ENCODE data around the gene HSPA9. TPM values are rescaled to one million over a fixed set of nuclear protein-coding genes. Genes with fewer than 3 reads are reported as not detected.

Gene HSPA9
- total RNA-seq: 100 to 1,000 TPM; 220 to 398 TPM

DNA sequence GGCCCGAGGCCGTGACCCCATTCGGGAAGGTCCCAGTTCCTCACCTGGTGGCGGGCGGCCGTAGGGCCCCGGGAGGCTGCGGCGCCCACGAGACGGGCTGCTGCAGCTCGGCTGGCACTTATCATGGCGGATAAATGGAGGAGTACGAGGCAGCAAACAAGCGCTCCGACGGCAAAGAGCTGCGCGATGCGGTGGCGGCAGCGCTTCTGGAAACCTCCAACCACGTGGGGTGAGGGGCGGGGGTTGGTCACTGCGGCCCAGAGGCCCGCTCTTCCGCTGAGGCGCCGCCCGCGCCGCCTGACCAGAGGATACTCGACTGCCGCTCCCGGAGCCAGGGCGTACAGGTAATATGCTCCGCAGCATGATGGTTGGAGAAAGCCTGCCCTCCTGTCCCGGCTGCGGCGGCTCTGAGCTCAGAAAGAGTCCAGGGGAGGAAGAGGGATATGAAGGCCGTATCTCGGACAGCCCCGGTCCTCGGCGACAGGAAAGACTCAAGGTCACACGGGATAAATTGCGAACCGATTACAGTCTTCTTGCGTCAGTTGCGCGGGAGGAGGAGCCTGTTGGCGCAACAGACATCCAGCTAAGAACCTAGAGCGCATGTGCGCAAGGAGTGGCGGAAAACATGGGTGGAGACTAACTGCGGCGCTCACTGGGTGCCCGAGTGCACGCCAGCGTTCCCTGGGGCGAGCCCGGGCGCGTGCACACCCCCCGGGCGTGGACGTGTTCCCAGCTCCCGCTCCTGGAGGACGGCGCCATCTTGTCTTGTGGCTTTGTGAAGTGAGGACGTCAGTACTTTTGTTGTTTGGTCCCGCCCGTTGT, at the start of gene HSPA9:
Gene HSPA9, minus strand, starts transcription at position 208 of the 822 bp plus-strand sequence. Its CDS starts 83 bp downstream, at position 125.
- H3K27me3 Mint-ChIP-seq: no peaks in the 10 kb centered on the region
- peak; percentile 89 for ATAC-seq (replicated peaks)
- H3K4me1 Mint-ChIP-seq: peaks cover 16% of the 10 kb centered on the region
- H3K9me3 Mint-ChIP-seq: peaks cover 4% of the 10 kb centered on the region
- H3K4me3 Mint-ChIP-seq: peak within 1 kb of the TSS; percentile 99
- H3K36me3 Mint-ChIP-seq (ENCODE audit: low read depth): peaks cover 54% of the 10 kb centered on the region
- peak within 1 kb of the TSS; percentile 100 for H3K27ac Mint-ChIP-seq

DNA sequence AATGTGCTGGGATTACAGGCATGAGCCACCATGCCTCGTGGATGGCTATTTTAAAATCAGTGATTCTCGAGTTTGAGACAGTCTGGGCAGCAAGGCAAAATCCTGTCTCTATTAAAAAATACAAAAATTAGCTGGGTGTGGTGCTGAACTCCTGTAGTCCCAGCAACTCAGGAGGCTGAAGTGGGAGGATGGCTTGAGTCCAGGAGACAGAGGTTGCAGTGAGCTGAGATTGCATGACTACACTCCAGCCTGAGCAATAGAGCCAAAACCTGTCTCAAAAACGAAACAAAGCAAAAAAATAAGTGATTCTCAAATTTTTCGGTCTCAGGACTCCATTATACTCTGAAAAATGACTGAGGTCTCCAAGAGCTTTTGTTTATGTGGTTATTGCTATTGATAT, 47.9 kb upstream of the HSPA9 start:
- H3K4me3 Mint-ChIP-seq: no peak overlapping the region
- no peaks in the 10 kb centered on the region for H3K36me3 Mint-ChIP-seq (ENCODE audit: low read depth)
- ATAC-seq (replicated peaks): no peak
- no peak overlapping the region for H3K27ac Mint-ChIP-seq
- H3K27me3 Mint-ChIP-seq: peaks cover 28% of the 10 kb centered on the region
- H3K9me3 Mint-ChIP-seq: no peaks in the 10 kb centered on the region
- no peaks in the 10 kb centered on the region for H3K4me1 Mint-ChIP-seq

DNA sequence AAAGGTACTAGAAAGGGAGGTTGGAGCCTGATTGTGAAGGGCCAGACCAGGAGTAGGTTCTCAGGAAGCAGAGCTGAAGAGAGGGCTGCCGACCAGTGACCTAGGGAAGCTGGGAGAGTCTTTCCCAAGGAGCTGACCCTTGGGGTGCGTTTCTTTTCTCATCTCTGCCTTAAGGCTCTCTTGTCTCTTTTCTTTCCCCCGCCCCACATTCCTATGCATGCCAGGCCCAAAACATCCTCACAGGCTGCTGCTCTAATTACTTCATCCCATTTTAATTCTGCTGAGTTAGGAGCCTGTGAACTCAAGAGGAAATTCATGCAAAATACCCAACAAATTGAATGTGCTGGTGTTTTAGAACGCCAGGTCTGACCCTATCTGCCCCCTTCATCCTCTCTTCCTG, 46.9 kb upstream of the HSPA9 start:
- no peak for ATAC-seq (replicated peaks)
- Mint-ChIP-seq H3K36me3 (ENCODE audit: low read depth) (no peaks in the 10 kb centered on the region), H3K27ac (no peak overlapping the region), H3K4me1 (no peaks in the 10 kb centered on the region), H3K9me3 (no peaks in the 10 kb centered on the region), H3K27me3 (peaks cover 26% of the 10 kb centered on the region), H3K4me3 (no peak overlapping the region)

DNA sequence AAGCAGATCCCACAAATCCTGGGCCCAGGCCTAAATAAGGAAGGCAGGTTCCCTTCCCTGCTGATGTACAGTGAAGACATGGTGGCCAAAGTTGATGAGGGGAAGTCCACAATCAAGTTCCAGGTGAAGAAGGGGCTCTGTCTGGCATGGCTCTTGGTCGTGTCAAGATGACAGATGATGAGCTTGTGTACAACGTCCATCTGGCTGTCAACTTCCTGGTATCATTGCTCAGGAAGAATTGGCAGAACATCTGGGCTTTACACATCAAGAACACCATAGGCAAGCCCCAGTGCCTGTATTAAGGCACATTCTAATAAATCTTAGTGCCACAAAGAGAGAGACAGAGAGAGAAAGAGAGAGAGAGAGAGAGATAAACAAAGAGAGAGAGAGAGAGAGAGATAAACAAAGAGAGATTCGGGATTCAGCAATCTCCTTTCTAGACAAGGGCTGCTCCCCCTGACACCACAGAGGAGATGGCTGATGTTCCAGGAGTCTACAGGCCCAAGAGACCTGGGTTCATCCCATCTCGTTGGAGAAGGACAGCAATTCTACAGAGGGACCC, 45.5 kb upstream of the HSPA9 start:
- Mint-ChIP-seq H3K36me3 (ENCODE audit: low read depth) (no peaks in the 10 kb centered on the region), H3K27ac (no peak overlapping the region), H3K27me3 (peaks cover 24% of the 10 kb centered on the region), H3K4me1 (no peaks in the 10 kb centered on the region), H3K4me3 (no peak overlapping the region), H3K9me3 (no peaks in the 10 kb centered on the region)
- no peak for ATAC-seq (replicated peaks)

DNA sequence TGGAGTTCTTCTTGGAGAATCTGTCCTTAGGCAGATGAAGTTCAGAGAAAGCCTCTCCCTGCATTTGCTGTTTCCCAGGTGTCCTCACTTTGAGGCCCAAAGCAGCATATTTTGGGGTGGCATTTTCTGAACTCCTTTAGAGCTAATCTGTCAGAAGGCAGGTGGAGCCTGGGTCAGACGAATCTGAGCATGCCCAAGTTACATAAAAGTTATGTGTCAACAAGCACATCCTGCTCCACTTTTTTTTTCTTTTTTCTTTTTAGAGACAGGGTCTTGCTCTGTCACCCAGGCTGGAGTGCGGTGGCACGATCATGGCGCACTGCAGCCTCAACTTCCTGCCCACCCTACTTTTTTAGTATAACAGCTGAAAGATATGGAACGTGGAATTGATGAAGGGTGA, 41.3 kb upstream of the HSPA9 start:
- H3K9me3 Mint-ChIP-seq: no peaks in the 10 kb centered on the region
- ATAC-seq (replicated peaks): no peak
- peaks cover 32% of the 10 kb centered on the region for H3K27me3 Mint-ChIP-seq
- no peak overlapping the region for H3K4me3 Mint-ChIP-seq
- H3K27ac Mint-ChIP-seq: no peak overlapping the region
- H3K36me3 Mint-ChIP-seq (ENCODE audit: low read depth): no peaks in the 10 kb centered on the region
- H3K4me1 Mint-ChIP-seq: peaks cover 3% of the 10 kb centered on the region

DNA sequence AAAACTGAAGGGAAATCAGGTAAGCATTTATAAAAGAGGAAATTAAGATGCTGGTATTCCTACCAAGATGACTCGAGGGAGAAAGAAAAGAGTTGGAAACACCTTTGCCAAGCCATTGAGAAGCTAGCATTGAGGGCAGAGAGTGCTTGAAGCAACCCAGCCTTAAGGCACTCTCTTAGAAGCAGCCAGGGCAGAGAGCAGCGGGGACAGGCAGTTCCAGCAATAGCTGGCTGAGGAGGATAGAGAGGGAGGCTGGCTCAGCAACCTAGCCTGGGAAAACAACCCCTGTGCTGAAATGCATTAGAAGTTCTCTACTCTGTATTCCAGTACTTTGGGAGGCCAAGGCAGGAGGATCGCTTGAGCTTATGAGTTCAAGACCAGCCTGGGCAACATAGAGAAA, 40.3 kb upstream of the HSPA9 start:
- peaks cover 6% of the 10 kb centered on the region for H3K4me1 Mint-ChIP-seq
- no peak overlapping the region for H3K27ac Mint-ChIP-seq
- H3K9me3 Mint-ChIP-seq: no peaks in the 10 kb centered on the region
- H3K27me3 Mint-ChIP-seq: peaks cover 32% of the 10 kb centered on the region
- H3K36me3 Mint-ChIP-seq (ENCODE audit: low read depth): no peaks in the 10 kb centered on the region
- ATAC-seq (replicated peaks): no peak
- H3K4me3 Mint-ChIP-seq: no peak overlapping the region

DNA sequence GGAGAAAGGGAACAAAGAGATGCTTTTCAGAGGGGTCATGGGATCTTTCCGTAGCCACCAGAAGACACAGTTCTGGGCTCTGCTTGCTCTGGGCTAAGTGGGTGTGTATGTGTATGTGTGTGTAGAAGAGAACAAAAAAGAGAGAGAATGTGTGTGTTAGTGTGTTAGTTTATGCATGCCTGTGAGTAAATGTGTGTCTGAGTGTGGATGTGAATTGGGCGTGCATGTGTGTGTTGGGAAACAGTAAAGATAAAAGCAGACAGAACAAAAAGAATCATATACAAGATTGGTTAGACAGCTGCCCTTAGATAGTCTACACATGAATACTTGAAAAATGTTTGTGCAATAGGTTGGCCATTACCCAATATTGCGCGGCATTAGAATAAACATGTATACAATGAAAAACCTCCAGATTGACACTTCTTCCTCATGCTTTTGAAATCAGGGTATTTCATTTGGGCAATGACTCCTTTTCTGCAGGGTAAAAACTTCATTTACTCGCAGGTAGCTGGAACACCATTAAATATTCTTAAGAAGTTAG, 36.5 kb upstream of the HSPA9 start:
- Mint-ChIP-seq H3K36me3 (ENCODE audit: low read depth) (no peaks in the 10 kb centered on the region), H3K27me3 (peaks cover 36% of the 10 kb centered on the region), H3K27ac (no peak overlapping the region), H3K9me3 (no peaks in the 10 kb centered on the region), H3K4me3 (no peak overlapping the region), H3K4me1 (peaks cover 6% of the 10 kb centered on the region)
- no peak for ATAC-seq (replicated peaks)

DNA sequence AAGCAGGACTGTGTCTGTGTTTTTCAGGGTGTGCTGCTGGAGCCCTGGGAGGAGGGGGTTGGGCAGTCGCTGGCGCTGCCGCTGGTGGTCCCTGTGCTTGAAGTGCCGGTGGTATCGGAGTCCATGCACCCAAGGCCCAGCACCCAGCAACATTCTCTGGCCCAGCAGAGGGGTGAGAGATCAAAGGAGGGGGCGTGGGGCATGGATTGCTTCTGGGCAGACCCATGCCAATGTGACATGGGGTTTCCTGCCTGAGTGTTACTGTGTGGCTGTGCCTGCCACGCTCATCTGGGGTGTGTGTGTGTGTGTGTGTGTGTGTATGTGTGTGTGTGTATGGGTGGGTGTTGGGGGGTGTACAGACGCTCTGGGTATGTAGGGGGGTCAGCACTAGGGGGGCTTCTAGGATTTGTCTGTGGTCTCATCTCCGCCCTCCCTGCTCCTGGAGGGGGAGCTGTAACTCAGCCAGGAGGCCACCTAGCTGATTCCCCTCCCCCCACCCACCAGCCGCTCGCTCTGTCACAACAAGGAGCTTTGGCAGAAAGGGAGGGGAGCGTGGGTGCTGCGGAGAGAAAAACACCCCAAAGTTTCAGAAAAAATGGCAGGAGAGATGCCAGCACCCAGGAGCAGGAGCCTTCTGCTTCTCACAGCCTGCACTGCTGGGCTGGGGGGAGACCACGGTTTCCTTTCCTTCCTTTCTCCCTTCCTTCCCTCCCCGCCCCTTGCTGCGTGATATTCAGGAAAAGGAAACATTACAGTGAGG, 35.9 kb upstream of the HSPA9 start:
- peaks cover 6% of the 10 kb centered on the region for H3K4me1 Mint-ChIP-seq
- peak; percentile 12 for ATAC-seq (replicated peaks)
- H3K36me3 Mint-ChIP-seq (ENCODE audit: low read depth): no peaks in the 10 kb centered on the region
- peaks cover 35% of the 10 kb centered on the region for H3K27me3 Mint-ChIP-seq
- H3K4me3 Mint-ChIP-seq: no peak overlapping the region
- no peak overlapping the region for H3K27ac Mint-ChIP-seq
- no peaks in the 10 kb centered on the region for H3K9me3 Mint-ChIP-seq

DNA sequence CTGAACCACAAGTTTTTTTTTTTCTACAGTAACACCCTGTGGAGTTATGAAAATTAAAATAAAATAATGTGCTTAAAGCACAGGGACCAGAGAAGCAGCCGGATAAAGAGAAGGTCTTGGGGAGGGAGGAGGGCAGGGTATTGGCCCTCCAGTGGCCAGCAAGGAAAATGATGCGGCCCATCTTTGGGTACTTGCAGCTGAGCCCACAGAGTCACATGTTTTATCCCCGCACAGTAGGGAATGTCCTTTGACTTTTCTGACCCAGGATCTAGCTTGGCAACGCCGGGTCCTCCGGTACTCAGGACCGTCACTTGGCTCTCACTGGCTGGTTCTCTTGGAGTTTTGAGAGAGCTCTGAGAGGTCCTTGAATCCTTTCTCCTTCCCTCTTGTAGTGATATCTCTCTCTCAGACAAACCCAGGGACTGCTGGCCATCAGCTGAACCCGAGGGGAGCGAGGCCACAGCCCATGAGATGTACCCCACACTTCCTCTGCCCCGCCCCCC, 35.3 kb upstream of the HSPA9 start:
- H3K27ac Mint-ChIP-seq: no peak overlapping the region
- no peak for ATAC-seq (replicated peaks)
- no peak overlapping the region for H3K4me3 Mint-ChIP-seq
- H3K9me3 Mint-ChIP-seq: no peaks in the 10 kb centered on the region
- H3K27me3 Mint-ChIP-seq: peaks cover 36% of the 10 kb centered on the region
- peaks cover 6% of the 10 kb centered on the region for H3K4me1 Mint-ChIP-seq
- H3K36me3 Mint-ChIP-seq (ENCODE audit: low read depth): no peaks in the 10 kb centered on the region

DNA sequence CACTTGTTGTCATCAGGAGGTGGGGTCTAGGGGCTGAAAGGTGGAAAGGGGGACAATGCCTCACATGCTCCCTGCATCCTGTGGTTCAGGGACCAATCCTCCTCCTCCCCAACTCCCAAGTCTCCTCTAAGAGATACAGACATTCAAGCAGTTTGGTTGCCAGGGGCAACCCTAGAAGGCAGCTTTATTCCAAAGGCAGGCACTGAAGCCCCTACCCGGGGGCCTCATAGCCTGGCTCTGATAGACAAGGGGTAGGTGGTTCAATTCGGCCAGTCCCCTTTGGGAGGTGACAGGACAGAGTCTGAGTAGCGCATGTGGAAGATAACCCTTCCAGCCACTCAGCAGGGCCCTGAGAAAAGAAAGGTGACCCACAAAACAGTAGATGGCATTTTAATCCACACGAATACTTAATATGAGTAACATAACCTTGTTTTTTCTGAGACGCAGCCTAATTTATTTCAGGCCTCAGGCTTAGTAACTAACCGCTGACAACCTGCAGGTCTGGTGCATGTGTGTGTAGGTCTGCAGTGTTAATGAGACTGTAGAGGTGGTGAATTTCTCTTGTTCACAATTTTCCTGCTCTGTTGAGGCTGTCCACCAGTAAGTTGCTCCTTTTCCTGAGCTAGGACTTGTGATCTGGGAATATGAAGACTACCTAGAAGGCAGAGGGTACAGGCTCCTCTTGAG, 31.3 kb upstream of the HSPA9 start:
- no peak for ATAC-seq (replicated peaks)
- Mint-ChIP-seq H3K4me1 (peaks cover 12% of the 10 kb centered on the region), H3K9me3 (no peaks in the 10 kb centered on the region), H3K36me3 (ENCODE audit: low read depth) (no peaks in the 10 kb centered on the region), H3K27ac (no peak overlapping the region), H3K4me3 (no peak overlapping the region), H3K27me3 (peaks cover 28% of the 10 kb centered on the region)

DNA sequence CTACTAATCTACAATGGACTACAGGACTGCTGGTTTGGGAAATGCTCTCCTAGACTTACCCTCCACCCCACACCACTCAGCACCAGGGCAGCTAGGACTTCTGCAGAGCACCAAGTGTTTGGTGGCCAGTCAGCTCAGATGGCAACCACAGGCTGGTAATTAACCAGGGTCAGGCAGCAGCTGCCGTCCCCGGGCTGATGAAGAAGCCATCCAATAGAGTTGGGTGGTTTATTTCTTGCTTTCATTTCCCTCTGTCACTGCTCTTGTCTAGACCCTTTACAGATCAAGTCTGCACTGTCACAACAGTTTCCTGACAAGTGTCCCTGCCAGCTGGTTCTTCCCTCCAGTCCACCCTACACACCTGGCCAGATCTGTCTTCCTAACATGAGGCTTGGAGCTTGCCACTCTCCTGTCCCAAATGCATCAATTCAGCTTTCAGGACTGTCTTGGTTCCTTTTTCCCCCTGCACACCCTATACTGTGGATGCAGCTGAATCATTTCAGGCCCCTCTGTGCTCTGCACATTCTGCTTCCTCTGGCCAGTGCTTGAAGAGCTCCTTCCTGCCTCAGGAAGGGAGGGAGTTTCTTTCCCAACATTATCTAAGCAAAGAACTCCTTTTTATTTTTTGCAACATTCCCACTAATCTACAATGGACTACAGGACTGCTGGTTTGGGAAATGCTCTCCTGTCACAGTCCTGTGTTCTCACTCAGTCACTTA, 30.2 kb upstream of the HSPA9 start:
- Mint-ChIP-seq H3K36me3 (ENCODE audit: low read depth) (no peaks in the 10 kb centered on the region), H3K27me3 (peaks cover 21% of the 10 kb centered on the region), H3K9me3 (no peaks in the 10 kb centered on the region), H3K4me3 (no peak overlapping the region), H3K4me1 (peaks cover 10% of the 10 kb centered on the region), H3K27ac (no peak overlapping the region)
- ATAC-seq (replicated peaks): no peak

DNA sequence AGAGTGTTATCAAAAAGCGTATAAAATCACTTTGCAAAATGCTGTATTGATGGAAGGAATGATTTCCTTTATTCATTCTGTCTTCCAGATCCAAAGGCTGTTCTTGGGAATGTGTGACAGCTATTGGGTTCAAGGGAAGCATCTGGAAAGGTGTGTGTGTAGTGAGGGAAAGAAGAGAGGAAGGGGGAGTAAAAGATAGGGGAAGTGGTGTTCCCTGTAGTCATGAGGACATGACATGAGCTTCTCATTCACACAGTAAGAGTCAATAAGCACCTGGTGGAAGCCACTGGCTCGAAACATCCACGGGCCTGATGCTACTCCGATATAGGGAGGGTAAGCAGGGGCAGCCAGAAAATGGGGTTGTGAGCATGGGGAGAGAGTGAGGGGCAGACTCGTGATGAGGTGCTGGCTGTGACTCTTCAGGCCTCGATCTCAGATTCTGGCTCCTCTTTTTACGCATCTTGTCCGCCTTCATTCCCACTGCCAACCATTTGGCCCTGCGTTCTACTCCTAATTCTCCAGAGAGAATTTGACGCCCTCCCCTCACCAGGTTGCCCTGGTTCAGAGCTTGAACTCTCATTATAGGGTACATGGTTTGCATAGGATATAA, 29.1 kb upstream of the HSPA9 start:
- ATAC-seq (replicated peaks): no peak
- Mint-ChIP-seq H3K27ac (no peak overlapping the region), H3K27me3 (peaks cover 20% of the 10 kb centered on the region)

DNA sequence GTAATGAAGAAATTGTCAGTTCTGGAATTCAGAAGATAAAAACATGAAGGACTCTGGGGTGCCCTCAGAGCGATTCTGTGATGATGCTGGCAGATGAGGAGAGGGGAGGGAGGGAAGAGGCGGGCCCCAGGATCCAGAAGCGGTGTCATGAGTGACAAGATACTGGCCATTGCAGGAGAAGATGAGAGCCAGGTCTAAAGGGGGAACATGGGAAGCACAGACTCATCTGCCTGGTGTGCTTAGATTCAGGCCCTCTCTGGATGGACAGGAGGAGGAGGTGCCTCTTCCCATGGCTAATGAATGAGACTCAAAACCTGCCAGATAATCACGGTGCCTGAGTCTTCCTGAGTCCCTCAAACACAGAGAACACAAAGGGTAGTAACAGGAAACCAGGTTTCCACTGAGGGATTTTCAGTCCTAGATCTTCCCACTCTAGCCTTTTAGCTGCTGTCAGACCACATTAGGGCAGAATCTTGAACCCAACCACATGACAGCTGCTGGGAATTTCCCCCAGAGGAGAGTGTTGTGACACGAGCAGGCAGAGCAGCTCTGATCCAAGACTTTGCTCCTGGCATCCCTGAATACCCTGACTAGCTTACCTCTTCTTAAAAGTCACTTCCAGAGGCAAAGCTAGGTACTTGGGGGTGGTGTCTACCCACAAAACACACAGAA, 28.2 kb upstream of the HSPA9 start:
- H3K9me3 Mint-ChIP-seq: no peaks in the 10 kb centered on the region
- peak overlapping the region; percentile 50 for H3K27ac Mint-ChIP-seq
- peaks cover 21% of the 10 kb centered on the region for H3K27me3 Mint-ChIP-seq
- peak; percentile 90 for ATAC-seq (replicated peaks)
- H3K4me3 Mint-ChIP-seq: no peak overlapping the region
- no peaks in the 10 kb centered on the region for H3K36me3 Mint-ChIP-seq (ENCODE audit: low read depth)
- H3K4me1 Mint-ChIP-seq: peaks cover 10% of the 10 kb centered on the region

More for the DNA sequence above, 29.1 kb upstream of the HSPA9 start:
- no peaks in the 10 kb centered on the region for H3K36me3 Mint-ChIP-seq (ENCODE audit: low read depth)
- H3K4me3 Mint-ChIP-seq: no peak overlapping the region
- H3K9me3 Mint-ChIP-seq: no peaks in the 10 kb centered on the region
- peaks cover 10% of the 10 kb centered on the region for H3K4me1 Mint-ChIP-seq

Measured in activated T-helper 17 cell treated with anti-CD3 and anti-CD28 coated beads, Interleukin-2, amount 50 U/mL, for 72 hours (primary cell).